ENCODE data around the gene POLR1E.
"Not testable (repeated sequence)": the region's sequence is repeated elsewhere in the genome, so short reads cannot be mapped to it uniquely, and the experiment has no call there.

Gene POLR1E

DNA sequence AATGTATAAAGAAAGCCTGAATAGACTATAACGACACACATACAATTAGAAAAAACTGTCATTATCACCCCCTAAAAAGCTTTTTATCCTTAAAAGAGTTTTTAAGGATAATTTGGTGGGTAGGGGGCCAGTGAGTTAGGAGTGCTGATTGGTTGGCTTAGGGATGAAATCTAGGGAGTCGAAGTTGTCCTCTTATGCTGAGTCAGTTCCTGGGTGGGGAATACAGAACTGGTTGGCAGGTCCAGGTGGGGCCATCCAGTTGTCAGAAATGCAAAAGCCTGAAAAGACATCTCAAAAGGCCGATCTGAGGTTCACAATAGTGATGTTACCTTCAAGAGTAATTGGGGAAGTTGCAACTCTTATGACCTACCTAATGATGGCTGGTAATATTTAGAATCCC, 34.1 kb upstream of the POLR1E start:
- DNase-seq (ENCODE audit: low spot score in 2 of 2): no peak
- Mint-ChIP-seq H3K4me1 (peaks cover 31% of the 10 kb centered on the region), H3K4me3 (no peak overlapping the region), H3K27ac (no peak overlapping the region), H3K27me3 (no peaks in the 10 kb centered on the region), H3K36me3 (peaks cover 7% of the 10 kb centered on the region), H3K9me3 (no peaks in the 10 kb centered on the region)
- no peak for ATAC-seq (ENCODE audit: low read depth)

GRCh38 chr9:37452611-37453010, 33.1 kb upstream of the POLR1E start:
- DNase-seq (ENCODE audit: low spot score in 2 of 2): no peak
- no peak for ATAC-seq (ENCODE audit: low read depth)
- H3K27me3 Mint-ChIP-seq: no peaks in the 10 kb centered on the region
- peaks cover 32% of the 10 kb centered on the region for H3K4me1 Mint-ChIP-seq
- H3K27ac Mint-ChIP-seq: peak overlapping the region; percentile 57
- H3K9me3 Mint-ChIP-seq: no peaks in the 10 kb centered on the region
- peaks cover 8% of the 10 kb centered on the region for H3K36me3 Mint-ChIP-seq
- no peak overlapping the region for H3K4me3 Mint-ChIP-seq

DNA sequence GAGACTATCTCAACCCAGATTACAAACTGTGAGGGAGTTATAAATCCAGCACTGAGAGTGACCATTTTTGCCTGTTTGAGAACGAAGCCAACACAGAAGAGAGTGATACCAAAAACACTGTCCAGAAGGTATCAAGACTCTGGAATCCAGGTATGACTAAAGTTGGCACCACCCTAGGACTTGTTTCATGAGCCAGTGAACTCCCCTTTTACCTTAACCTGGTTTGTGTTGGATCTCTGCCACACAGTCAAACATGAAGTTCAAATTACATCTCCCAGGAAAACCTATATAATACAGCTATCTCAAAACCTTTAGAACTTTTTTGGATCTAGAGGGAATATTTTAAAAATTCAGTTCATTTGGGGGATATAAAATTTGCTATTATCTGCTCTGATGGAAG, 31.9 kb upstream of the POLR1E start:
- peaks cover 31% of the 10 kb centered on the region for H3K4me1 Mint-ChIP-seq
- DNase-seq (ENCODE audit: low spot score in 2 of 2): no peak
- peak overlapping the region; percentile 57 for H3K27ac Mint-ChIP-seq

GRCh38 chr9:37454238-37454637, 31.5 kb upstream of the POLR1E start:
- ATAC-seq (ENCODE audit: low read depth) (no peak), DNase-seq (ENCODE audit: low spot score in 2 of 2) (no peak)
- peaks cover 10% of the 10 kb centered on the region for H3K36me3 Mint-ChIP-seq
- no peak overlapping the region for H3K4me3 Mint-ChIP-seq
- no peaks in the 10 kb centered on the region for H3K27me3 Mint-ChIP-seq
- no peaks in the 10 kb centered on the region for H3K9me3 Mint-ChIP-seq
- H3K27ac Mint-ChIP-seq: peak overlapping the region; percentile 57
- H3K4me1 Mint-ChIP-seq: peaks cover 31% of the 10 kb centered on the region

More for the DNA sequence above, 31.9 kb upstream of the POLR1E start:
- ATAC-seq (ENCODE audit: low read depth): no peak
- Mint-ChIP-seq H3K36me3 (peaks cover 10% of the 10 kb centered on the region), H3K9me3 (no peaks in the 10 kb centered on the region), H3K27me3 (no peaks in the 10 kb centered on the region), H3K4me3 (no peak overlapping the region)

GRCh38 chr9:37455884-37456647, 29.7 kb upstream of the POLR1E start:
- ATAC-seq (ENCODE audit: low read depth) (no peak), DNase-seq (ENCODE audit: low spot score in 2 of 2) (no peak)
- no peaks in the 10 kb centered on the region for H3K27me3 Mint-ChIP-seq
- H3K27ac Mint-ChIP-seq: no peak overlapping the region
- H3K9me3 Mint-ChIP-seq: no peaks in the 10 kb centered on the region
- peaks cover 31% of the 10 kb centered on the region for H3K4me1 Mint-ChIP-seq
- no peak overlapping the region for H3K4me3 Mint-ChIP-seq
- peaks cover 8% of the 10 kb centered on the region for H3K36me3 Mint-ChIP-seq

GRCh38 chr9:37456817-37457216, 28.9 kb upstream of the POLR1E start:
- no peak overlapping the region for H3K4me3 Mint-ChIP-seq
- no peak for DNase-seq (ENCODE audit: low spot score in 2 of 2)
- H3K4me1 Mint-ChIP-seq: peaks cover 29% of the 10 kb centered on the region
- no peak for ATAC-seq (ENCODE audit: low read depth)
- no peaks in the 10 kb centered on the region for H3K27me3 Mint-ChIP-seq
- H3K27ac Mint-ChIP-seq: no peak overlapping the region
- no peaks in the 10 kb centered on the region for H3K9me3 Mint-ChIP-seq
- H3K36me3 Mint-ChIP-seq: peaks cover 6% of the 10 kb centered on the region

DNA sequence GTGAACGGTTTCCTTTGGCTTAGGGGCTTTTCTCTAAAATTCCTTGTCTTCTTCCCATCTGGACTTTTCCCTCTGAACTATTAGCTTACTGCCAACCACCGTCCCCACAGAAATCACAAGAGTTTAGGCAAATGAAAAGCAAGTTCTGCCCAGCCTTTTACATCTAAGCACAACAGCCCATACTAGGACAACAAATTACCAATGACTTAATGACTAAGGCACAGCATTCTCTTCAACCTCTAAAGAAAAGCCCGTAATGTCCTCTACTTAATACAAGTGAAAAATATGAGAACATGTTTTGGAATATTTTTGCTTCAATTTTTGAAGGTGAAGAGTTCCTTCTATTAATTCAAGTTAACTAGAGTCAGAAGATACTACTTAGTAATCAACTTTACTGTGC, 21.7 kb upstream of the POLR1E start:
- Mint-ChIP-seq H3K4me3 (peak overlapping the region; percentile 88), H3K27me3 (no peaks in the 10 kb centered on the region), H3K27ac (peak overlapping the region; percentile 98), H3K36me3 (peaks cover 9% of the 10 kb centered on the region), H3K9me3 (no peaks in the 10 kb centered on the region), H3K4me1 (peaks cover 21% of the 10 kb centered on the region)
- ATAC-seq (ENCODE audit: low read depth) (no peak), DNase-seq (ENCODE audit: low spot score in 2 of 2) (no peak)

- H3K4me3 Mint-ChIP-seq: peak overlapping the region; percentile 88
- peaks cover 9% of the 10 kb centered on the region for H3K36me3 Mint-ChIP-seq
- no peaks in the 10 kb centered on the region for H3K27me3 Mint-ChIP-seq
- H3K27ac Mint-ChIP-seq: peak overlapping the region; percentile 98
- ATAC-seq (ENCODE audit: low read depth) (peak; percentile 51), DNase-seq (ENCODE audit: low spot score in 2 of 2) (peak; percentile 73 to 90)
- H3K4me1 Mint-ChIP-seq: peaks cover 21% of the 10 kb centered on the region
- H3K9me3 Mint-ChIP-seq: no peaks in the 10 kb centered on the region
Observed at GRCh38 chr9:37464426-37465248, 21.1 kb upstream of the POLR1E start.

GRCh38 chr9:37465249-37466036, 20.3 kb upstream of the POLR1E start, which contains the start of gene ZBTB5:
ZBTB5 (minus strand) TSS chr9:37465450; CDS start chr9:37442551, 22,899 bp downstream.
- DNase-seq (ENCODE audit: low spot score in 2 of 2): peak; percentile 94 to 98
- Mint-ChIP-seq H3K4me3 (peak within 1 kb of the TSS; percentile 88), H3K9me3 (no peaks in the 10 kb centered on the region), H3K27ac (peak within 1 kb of the TSS; percentile 98), H3K36me3 (peaks cover 9% of the 10 kb centered on the region), H3K4me1 (peaks cover 21% of the 10 kb centered on the region), H3K27me3 (no peaks in the 10 kb centered on the region)
- ATAC-seq (ENCODE audit: low read depth): peak; percentile 70

GRCh38 chr9:37466037-37466709, 19.6 kb upstream of the POLR1E start:
- Mint-ChIP-seq H3K9me3 (no peaks in the 10 kb centered on the region), H3K4me1 (peaks cover 21% of the 10 kb centered on the region), H3K27ac (peak overlapping the region; percentile 98), H3K36me3 (peaks cover 9% of the 10 kb centered on the region), H3K4me3 (peak overlapping the region; percentile 88), H3K27me3 (no peaks in the 10 kb centered on the region)
- DNase-seq (ENCODE audit: low spot score in 2 of 2) (peak in 1 of 2 donors; percentile 24), ATAC-seq (ENCODE audit: low read depth) (no peak)

GRCh38 chr9:37467530-37467929, 18.2 kb upstream of the POLR1E start:
- not testable (repeated sequence) for H3K27me3 Mint-ChIP-seq; H3K4me3 Mint-ChIP-seq; H3K36me3 Mint-ChIP-seq; H3K9me3 Mint-ChIP-seq; H3K27ac Mint-ChIP-seq; DNase-seq (ENCODE audit: low spot score in 2 of 2); ATAC-seq (ENCODE audit: low read depth)
- peaks cover 23% of the 10 kb centered on the region for H3K4me1 Mint-ChIP-seq

GRCh38 chr9:37468620-37469019, 17.1 kb upstream of the POLR1E start:
- Mint-ChIP-seq H3K9me3 (peaks cover 2% of the 10 kb centered on the region), H3K36me3 (no peaks in the 10 kb centered on the region)

DNA sequence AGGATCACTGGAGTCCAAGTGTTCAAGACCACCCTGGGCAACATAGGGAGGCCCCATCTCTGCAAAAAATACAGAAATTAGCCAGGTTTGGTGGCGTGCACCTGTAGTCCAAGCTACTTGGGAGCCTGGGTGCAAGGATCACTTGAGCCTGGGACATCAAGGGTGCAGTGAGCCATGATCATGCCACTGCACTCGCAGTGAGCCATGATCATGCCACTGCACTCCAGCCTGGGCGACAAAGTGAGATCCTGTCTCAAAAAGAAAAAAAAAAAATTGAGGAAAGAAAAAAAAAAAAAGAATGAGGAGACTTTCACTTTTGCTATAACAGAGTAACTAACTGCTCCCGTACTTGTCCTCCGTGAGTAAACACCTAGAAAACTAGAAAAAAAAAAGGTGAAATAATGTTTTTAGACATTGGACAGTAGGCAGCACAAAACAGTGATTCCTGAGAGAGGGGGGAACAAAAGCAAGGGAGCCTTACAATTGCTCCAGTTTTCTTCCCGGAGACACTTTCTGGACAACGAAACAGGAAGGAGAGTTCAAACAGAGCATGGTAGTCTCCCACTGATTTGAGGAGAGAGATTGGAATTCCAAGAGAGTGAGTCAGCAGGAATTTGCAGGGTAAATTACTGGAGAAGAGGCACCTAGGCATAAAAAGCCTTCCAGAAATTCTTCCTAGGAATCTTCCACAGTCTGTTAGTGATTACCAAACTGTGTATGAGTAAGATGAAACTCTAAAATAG, 13.6 kb upstream of the POLR1E start:
- DNase-seq (ENCODE audit: low spot score in 2 of 2) (no peak), ATAC-seq (ENCODE audit: low read depth) (no peak)
- peaks cover 5% of the 10 kb centered on the region for H3K4me1 Mint-ChIP-seq
- no peaks in the 10 kb centered on the region for H3K36me3 Mint-ChIP-seq
- H3K27me3 Mint-ChIP-seq: no peaks in the 10 kb centered on the region
- peak overlapping the region; percentile 66 for H3K4me3 Mint-ChIP-seq
- H3K27ac Mint-ChIP-seq: peak overlapping the region; percentile 48
- H3K9me3 Mint-ChIP-seq: peaks cover 5% of the 10 kb centered on the region

More at GRCh38 chr9:37468620-37469019, 17.1 kb upstream of the POLR1E start:
- no peak for DNase-seq (ENCODE audit: low spot score in 2 of 2)
- Mint-ChIP-seq H3K4me3 (no peak overlapping the region), H3K27me3 (no peaks in the 10 kb centered on the region), H3K4me1 (peaks cover 16% of the 10 kb centered on the region), H3K27ac (no peak overlapping the region)
- ATAC-seq (ENCODE audit: low read depth): no peak
